ENCODE data around the gene MAD1L1. TPM values are rescaled to one million over a fixed set of nuclear protein-coding genes. Genes with fewer than 3 reads are reported as not detected.

MAD1L1 gene
- total and polyA plus RNA-seq, 7 donors = 11.7 to 17.5 (median 15.6) TPM

GRCh38 chr7:1920881-1921280 is 311.9 kb downstream of the MAD1L1 start:
- peak in 1 of 2 donors; percentile 31 for DNase-seq
- H3K4me3 ChIP-seq = no peak overlapping the region
- intact Hi-C loops (cut with DNase I) = no loop called here
- no peaks in the 10 kb centered on the region for H3K27me3 ChIP-seq (ENCODE audit: insufficient read depth in 3 of 3, low read length in 2 of 3)
- no peak overlapping the region for H3K27ac ChIP-seq
- WGBS, 3 donors = 79 to 90% (median 87%) methylated on average over 16 of the region's 16 CpGs
- peaks cover 12% of the 10 kb centered on the region for H3K4me1 ChIP-seq
- no peaks in the 10 kb centered on the region for H3K36me3 ChIP-seq (ENCODE audit: insufficient read depth in 1 of 2, low read depth in 1 of 2)
- no peak for ATAC-seq
- no peak for TF ChIP-seq CTCF (IDR thresholded peaks at IDR 0.05)
- H3K9me3 ChIP-seq = no peaks in the 10 kb centered on the region

GRCh38 chr7:1920266-1920681 is 312.5 kb downstream of the MAD1L1 start:
- no peaks in the 10 kb centered on the region for H3K27me3 ChIP-seq (ENCODE audit: insufficient read depth in 3 of 3, low read length in 2 of 3)
- intact Hi-C loops (cut with DNase I) = no loop called here
- WGBS, 3 donors = 68 to 79% (median 71%) methylated on average over 20 of the region's 20 CpGs
- peaks cover 12% of the 10 kb centered on the region for H3K4me1 ChIP-seq
- H3K36me3 ChIP-seq (ENCODE audit: insufficient read depth in 1 of 2, low read depth in 1 of 2) = no peaks in the 10 kb centered on the region
- H3K27ac ChIP-seq = no peak overlapping the region
- DNase-seq (peak in 1 of 2 donors; percentile 54), ATAC-seq (no peak)
- TF ChIP-seq CTCF (IDR thresholded peaks at IDR 0.05) = no peak
- H3K9me3 ChIP-seq = no peaks in the 10 kb centered on the region
- no peak overlapping the region for H3K4me3 ChIP-seq

GRCh38 chr7:1919539-1920265 is 313.0 kb downstream of the MAD1L1 start:
- H3K36me3 ChIP-seq (ENCODE audit: insufficient read depth in 1 of 2, low read depth in 1 of 2) = no peaks in the 10 kb centered on the region
- ATAC-seq (peak; percentile 78 to 88 (median 86)), DNase-seq (peak in 1 of 2 donors; percentile 78)
- H3K27ac ChIP-seq = no peak overlapping the region
- intact Hi-C loops (cut with DNase I) = no loop called here
- no peaks in the 10 kb centered on the region for H3K9me3 ChIP-seq
- H3K4me3 ChIP-seq = no peak overlapping the region
- peaks cover 12% of the 10 kb centered on the region for H3K4me1 ChIP-seq
- no peak for TF ChIP-seq CTCF (IDR thresholded peaks at IDR 0.05)
- 54 to 65% (median 60%) methylated on average over 19 to 22 of the region's 22 CpGs for whole genome bisulfite sequencing, 3 donors
- H3K27me3 ChIP-seq (ENCODE audit: insufficient read depth in 3 of 3, low read length in 2 of 3) = no peaks in the 10 kb centered on the region

- no peaks in the 10 kb centered on the region for H3K27me3 ChIP-seq (ENCODE audit: insufficient read depth in 3 of 3, low read length in 2 of 3)
- peak in 1 of 4 donors; percentile 2 for ATAC-seq
- no peak for TF ChIP-seq CTCF (IDR thresholded peaks at IDR 0.05)
- no peak overlapping the region for H3K4me3 ChIP-seq
- intact Hi-C loops (cut with DNase I) = no loop called here
- 92 to 95% (median 92%) methylated on average over 25 of the region's 25 CpGs for WGBS, 3 donors
- H3K27ac ChIP-seq = no peak overlapping the region
- DNase-seq = peak in 1 of 2 donors; percentile 42
- no peaks in the 10 kb centered on the region for H3K9me3 ChIP-seq
- no peaks in the 10 kb centered on the region for H3K36me3 ChIP-seq (ENCODE audit: insufficient read depth in 1 of 2, low read depth in 1 of 2)
- H3K4me1 ChIP-seq = peaks cover 12% of the 10 kb centered on the region
These were observed 313.7 kb downstream of the MAD1L1 start for GRCh38 chr7:1918881-1919525.
